ENCODE data around the gene SLC38A8.

Gene SLC38A8

DNA sequence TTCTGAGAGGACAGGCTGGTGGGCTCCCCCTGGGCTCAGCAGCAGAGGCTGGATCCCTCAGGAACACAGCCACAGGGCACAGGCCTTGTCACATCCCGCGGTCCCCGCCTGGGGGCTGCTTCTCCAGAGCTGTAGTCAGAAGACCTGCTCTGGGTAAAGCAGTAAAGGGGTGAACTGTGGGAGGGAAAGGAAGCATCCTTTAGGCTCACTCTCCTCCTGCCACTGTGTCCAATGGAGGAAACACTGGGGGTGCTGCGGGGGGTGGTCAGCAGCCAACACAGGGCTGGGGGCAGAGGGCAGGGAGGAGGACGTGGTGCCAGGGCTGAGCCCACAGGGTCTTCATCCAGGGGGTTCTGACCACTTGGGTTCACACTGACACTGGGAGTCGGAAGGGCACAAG lies 5.0 kb upstream of the SLC38A8 start:
- DNase-seq, result no peak

DNA sequence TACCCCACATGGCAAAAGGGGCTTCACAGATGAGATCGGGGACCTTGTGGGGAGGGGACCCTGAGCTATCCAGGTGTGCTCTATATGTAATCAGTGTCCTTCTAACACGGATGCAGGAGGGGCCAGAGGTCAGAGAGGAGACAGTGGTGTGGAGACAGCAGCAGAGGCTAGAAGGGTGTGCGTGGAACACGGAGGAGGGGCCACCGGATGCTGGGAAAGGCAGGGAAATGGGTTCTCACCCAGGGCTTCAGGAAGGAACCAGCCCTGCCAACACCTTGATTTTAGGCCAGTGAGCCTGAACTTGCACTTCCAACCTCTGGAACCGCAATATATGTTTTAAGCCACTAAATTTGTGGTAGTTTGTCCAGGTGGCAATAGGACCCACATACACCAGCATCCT lies 4.6 kb upstream of the SLC38A8 start:
- DNase-seq, result no peak

DNA sequence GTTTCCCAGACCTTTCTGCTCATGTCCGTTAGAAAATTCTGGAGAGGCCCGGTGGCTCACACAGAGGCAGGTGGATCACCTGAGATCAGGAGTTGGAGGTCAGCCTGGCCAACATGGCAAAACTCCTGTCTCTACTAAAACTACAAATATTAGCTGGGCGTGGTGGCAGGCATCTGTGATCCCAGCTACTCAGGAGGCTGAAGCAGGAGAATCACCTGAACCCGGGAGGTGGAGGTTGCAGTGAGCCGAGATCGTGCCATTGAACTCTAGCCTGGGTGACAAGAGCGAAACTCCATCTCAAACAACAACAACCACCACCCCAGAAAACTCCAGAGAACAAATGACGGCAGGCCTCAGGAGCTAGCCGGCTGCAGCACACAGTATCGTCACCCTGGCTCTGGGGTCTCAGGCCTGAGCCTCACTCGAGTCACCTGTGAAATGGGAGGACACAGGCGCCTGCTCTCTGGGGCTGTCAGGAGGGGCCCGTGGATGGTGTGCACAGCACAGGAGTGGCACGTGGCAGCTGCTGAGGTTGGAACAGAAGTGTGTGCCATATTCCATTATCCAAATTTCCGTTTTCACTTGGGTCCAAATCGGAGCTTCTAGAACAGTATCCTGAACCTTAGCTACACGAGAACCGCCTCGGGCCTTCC lies 3.3 kb upstream of the SLC38A8 start:
- DNase-seq, result no peak

DNA sequence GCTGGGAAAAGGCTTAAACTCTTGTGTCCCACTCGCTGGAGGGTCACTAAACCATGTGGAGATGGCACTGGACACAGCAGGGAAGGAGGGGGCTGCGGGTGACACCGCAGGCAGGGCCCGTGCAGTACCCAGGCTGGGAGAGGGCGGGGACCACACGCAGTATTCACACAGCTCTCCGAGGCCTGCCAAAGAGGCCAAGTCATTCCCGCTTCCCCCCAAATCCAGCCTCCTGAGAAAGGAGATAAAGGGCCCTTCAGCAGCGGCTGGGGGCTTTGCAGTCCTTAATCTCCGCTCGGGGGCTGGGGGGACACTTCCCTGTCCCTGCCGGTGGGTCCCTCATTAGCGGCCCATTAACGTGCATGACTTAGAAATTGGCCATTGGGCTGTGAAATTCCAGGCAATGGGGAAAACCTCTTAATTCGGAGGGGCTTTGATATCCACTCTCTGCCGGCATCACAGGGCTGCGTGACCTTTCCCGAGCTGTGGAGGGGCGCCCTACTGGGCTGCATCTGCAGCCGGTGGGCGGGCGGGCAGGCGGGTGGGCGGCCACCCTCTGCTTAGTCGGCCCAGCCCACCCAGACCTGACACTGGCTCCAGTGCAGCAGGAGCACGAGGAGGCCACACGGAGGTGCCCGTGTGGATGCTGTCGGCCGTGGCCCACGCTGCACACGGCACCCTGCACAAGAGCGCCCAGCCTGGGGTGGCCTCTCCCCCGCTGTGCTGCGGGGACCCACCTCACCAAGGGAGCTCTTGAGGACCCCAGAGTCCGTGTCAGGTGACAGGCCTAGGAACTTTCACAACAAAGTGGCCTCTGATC lies 2.6 kb upstream of the SLC38A8 start:
- DNase-seq, result no peak

DNA sequence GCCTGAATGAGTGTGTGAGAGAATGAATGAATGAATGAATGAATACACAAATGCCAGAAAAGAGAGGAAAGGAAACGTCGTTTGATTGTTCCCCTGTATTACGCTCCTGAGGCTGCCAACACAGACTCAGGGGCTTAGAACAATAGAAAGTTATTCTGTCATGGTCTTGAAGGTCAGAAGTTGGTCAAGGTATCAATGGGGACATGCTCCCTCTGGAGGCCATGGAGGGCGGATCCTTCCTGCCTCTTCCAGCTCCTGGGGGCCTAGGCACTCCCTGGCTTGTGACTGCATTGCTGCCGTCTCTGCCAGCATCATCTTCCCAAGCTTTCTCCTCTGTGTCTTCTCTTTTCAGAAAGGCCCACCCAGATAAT lies 1.5 kb upstream of the SLC38A8 start:
- DNase-seq, result no peak

DNA sequence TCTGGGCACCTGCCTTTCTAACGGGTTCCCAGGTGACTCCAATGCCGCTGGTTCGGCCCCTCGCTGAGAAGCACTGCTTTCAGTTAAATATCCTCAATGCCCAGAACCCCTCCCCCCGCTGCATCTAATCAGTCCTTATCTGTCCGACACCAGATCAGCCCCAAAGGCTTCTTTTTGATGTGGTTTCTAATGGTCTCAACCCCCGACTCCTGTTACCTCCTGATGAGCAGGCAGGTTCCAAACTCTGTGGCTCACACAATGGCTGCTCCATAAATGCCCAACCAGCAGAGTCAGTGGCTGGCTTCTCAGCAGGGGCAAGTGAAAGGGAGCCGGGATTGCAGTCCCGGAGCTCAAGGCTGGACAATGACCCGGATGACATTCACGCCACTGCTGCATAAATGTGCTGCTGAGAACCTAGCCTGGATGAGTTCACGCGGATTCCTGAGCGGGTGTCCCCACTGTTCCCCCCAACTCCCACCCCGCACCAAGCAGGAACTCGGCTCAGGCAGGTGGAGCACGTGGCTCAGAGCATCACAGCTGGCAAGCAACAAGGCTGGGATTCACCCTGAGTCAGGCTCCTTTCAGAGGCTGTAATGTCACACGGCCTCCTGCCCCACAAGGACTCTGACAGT lies 1.0 kb upstream of the SLC38A8 start:
- DNase-seq, result no peak

DNA sequence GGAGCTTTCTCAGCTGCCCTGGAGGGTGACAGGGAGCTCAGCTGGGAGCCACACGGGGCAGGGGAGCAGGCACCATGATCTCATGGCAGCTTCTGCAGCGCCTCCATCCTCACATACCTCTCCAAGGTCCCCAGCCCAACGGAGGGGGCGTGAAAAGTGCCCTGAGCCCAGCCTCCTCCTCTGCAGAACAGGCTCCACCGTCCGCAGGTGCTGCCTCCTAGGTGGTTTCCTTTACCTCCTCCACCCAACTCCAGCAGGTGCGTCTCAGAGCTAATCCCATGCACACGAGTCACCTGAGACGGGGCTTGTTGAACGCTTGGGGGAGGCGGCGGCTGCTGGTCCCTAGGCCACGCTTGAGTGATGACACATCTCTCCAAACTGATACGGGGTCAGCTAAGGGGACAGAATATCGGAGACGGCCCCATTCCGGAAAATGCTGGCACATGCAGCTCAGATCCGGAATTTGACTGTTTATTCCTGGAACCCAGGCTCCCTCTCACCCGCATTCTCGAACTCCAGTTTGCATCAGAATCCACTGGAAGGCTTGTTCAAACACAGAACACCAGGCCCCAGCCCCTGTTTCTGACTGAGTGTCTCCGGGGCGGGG lies 387 bp upstream of the SLC38A8 start:
- no peak for DNase-seq

DNA sequence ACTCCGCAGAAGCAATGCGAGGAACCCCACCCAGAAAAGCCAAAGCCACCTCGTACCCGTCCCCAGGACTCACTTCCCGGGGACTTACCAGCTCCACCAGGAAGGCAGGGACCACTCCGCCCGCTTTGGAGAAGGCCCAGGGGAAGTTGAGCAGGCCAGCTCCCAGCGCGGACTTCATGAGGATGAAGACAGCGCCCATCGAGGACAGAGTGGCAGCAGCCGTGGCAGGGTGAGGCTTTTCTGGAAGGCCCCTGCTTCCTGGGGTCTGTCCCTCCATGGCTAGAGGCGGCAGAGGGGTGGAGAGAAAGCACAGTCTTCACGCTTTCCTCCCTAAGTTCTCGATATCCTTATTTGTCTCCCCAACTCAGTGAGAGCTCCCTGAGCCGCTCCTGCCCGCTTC lies 714 bp downstream of the SLC38A8 start:
- no peak for DNase-seq

DNA sequence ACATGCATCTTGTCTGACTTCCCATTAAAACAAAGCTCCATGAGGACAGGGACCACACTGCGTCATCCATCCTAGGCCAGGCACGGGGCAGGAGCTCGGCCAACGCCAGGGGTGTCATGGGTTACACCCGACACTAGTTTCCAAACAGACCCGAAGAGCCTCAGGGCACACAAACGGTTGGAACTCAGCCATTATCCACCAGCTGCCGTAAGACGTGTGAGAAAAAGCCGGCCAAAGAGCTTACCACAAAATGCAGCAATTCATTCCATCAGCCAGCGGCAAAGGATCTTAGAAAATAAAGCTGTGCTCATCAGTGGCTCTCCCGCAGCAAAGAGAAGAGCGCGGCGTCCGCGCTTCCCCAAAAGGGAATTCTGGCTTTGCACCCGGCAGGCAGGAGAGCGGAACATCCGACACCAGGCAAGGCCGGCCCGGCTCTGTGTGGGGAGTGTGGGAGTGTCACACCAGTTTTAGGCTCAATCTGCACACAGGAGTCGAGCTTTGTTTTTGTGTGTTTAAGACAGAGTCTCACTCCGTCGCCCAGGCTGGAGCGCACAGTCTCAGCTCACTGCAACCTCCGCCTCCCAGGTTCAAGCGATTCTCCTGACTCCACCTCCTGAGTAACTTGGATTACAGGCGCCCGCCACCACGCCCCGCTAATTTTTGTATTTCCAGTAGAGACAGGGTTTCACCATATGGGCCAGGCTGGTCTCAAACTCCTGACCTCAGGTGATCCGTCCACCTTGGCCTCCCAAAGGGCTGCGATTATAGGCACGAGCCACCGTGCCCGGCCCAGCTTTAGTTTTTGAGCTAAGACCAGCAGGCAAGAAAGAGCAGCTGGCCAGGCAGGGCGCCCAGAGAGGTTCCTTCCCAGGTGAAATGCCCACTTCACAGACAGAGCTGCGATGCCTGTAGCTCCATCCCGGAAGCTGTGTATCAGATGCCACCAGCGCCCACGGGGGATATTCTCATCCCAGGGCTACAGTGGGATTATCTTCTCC lies 1.5 kb downstream of the SLC38A8 start:
- peak; percentile 62 for DNase-seq

DNA sequence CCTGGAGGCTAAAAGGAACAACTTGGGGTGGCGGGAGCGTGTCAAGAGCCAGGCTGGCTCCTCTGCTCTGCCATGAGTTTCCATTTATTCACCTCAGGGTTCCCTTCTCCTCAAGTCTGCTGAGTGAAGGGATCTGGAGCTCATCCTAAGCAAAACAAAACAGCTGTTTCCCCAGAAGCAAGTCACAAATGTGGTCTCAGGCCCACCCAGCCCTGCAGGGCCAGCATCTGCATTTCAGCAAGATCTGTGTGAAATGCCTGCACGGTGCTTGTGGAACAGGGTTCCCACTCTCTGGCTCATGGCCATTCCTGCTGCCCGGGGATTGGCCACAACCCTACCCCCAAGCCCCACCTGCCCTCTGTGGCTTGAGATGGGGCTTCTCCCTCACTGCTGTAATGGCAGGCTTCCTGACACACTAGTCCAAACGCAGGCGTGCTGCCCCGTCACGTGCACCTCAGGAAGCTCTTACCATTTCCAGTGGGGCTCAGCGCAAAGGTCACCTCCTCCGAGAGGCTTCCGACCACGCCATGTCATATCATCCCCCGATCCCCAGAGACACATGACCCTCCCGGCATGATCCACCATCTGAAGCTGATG lies 2.3 kb downstream of the SLC38A8 start:
- DNase-seq, result no peak

DNA sequence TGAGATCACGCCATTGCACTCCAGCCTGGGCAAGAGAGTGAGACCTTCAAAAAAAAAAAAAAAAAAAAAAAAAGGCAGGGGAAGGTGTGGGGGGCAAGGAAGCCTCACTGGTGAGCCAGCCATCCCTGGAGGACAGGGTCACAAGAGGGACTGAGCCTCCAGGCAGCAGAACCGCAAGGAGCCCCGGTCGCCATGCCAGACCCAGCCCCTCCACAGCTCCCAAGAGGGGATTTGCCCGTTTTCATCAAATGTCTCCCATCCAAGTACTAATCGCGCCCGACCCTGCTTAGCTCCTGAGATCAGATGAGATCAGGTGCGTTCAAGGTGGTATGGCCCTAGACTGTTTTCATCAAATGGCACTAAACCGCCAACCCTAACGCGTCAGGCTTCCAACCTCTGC lies 2.9 kb downstream of the SLC38A8 start:
- no peak for DNase-seq

DNA sequence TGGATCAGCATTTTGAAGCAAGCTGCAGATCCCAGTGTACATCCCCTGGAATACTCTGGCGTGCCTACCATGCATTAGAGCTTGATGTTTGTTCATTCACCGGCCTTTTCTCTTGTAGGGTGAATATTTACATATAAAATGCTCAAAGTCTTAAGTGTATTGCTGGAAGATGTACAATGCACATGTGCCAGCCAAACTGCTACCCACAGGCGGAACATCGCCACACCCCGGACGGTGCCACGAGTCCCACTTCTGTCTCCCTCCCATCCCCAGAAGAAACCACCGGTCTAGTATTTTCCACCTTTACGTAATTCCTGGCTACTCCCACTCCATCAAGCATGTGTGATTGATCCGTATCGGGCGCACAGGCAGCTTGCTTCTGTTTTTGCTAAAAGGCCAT lies 4.1 kb downstream of the SLC38A8 start:
- no peak for DNase-seq

DNA sequence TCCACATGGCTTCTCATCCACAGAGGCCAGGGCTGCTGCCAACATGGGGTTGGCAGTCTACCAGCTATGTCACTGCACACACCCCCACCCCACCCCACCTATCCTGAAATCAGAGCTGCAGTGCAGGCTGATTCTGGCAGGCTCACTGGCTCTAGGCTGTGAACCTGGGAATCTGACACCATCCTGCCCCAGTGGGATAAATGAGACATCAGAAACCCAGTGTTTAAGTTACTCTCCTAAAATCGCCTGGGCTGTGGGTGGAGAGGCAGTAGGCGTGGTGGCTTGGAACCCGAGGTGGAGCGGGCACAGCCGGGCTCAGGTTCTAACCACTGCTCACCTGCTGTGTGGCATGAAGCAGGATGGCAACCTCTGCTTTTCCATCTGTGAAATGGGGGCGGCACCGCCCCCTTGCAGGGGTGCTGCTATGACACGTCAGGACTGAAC lies 5.6 kb downstream of the SLC38A8 start:
- no peak for DNase-seq

DNA sequence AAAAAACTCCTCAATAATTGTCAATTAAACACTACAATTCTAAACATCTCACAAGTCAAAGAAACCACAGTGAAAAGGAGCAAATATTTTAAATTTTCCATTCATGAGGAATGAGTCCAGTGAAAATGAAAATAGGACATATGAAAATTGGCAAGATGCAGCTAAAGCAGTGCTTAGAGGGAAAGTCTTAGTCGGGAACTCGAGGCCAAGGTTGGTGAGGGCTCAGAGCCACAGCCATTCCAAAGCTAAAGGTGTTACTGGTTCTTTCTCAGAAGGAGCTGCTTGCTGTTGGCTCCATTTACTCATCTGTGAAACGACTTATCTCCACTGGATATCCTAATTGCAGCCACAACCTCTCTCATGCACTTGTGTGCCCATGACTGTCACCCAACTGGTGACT lies 6.5 kb downstream of the SLC38A8 start:
- no peak for DNase-seq

DNA sequence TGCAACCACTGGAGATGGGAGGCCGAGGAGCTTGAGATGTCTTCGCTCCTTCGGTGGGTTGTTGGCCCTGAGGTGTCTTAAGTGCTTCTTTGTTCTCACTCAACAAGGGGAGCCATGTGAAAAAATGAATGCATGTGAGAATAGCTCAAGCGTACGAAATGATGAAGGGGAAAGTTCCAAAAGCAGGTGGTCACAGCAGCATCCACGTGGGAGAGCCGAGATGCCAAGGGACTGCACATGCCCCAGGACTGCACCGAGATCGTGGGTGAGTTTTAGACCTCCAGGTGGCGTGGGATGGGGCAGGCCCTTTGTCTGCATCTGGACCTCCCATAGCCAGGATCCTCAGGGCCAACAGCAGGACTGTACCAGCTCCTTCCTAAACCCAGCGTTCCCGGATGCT lies 8.1 kb downstream of the SLC38A8 start:
- DNase-seq, result no peak

DNA sequence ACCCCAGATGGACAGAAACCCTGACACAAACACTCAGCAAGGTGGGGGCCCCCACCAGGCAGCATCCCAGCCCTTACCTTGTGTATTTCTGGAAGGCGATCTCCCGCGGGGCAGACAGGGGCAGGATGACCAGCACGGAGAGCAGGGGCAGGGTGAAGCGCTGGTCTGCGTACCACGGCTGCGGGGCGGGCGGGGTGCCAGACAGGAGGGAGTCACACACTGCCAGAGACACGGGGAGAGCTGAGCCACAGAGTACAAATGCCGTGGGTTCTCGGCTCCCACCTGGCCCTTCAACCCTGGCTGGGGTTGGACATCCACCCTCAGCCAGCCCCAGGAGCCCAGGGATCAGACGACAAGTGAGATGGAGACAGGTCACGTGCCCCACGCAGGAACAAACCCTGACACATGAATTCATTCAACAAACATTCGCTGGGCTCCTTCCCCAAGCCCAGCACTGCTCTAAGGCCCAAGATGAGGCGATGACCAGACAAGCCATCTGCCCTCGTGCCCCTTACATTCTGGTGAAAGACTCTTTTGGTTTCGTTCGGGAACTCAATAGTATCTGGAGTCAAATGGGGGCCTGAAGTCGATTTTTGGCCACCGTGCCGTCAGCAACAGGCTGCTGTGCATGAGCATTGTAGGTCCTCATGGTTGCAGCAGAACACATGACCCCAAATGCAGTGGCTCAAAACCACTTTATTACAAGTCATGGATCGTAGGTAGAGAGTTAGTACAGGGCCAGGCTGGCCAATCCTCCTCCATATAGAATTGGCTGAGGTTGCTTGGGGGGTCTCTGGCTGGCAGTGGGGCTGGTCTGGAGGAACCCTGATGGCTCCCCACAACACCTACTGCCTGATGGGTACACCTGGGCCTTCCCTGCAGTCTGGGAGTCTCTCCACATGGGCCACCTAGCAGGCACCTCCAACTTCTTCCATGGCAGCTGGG lies 9.1 kb downstream of the SLC38A8 start:
- no peak for DNase-seq

DNA sequence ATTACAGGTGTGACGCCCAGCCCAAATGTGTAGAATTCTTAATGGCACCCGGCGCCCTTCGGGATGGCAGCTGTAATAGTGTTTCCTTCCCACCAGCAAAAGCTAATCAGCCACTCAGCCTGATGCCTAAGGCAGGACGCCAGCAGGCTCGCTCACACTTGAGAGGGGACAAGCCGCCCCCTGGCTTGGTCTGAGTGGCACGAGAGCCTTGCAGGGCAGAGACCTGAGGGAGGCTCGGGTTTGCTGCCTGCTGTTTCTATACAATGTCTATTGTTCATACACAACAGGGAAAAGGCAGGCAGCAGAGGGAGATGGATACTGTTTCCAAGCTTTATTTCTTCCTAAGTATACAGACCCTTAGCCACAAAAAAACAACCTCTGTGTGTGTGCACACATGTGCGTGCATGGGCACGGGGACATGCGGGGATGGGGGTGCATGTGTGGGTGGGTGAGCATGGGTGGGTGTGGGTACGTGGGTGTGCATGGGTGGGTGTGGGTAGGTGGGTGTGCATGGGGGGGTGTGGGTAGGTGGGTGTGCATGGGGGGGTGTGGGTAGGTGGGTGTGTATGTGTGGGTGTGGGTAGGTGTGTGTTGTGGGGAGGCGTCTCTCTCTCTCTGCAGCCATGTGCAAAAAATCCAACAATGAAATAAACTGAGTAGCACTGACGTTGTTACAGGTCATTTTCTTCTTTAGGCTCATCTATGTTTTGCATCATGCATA lies 10.0 kb downstream of the SLC38A8 start:
- no peak for DNase-seq

DNA sequence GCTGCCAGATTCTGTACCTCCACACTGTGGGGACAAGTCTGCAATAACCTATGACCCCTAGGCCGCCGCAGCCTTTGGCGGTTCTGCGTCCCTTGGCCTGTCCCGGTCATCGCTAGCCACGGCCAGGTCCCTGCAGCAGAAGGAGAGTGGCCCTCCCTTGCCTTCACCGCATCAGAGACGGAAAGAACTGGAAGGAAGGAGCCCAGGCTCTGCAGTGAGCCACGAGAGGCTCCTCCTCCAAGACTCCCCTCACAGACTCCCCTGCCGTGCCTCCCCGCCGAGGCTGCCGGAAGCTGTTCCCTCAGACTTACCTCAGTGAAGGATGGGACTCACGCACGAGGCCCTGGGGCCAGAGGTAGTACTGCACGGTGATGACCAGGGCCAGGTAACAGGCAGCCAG lies 11.0 kb downstream of the SLC38A8 start:
- no peak for DNase-seq

DNA sequence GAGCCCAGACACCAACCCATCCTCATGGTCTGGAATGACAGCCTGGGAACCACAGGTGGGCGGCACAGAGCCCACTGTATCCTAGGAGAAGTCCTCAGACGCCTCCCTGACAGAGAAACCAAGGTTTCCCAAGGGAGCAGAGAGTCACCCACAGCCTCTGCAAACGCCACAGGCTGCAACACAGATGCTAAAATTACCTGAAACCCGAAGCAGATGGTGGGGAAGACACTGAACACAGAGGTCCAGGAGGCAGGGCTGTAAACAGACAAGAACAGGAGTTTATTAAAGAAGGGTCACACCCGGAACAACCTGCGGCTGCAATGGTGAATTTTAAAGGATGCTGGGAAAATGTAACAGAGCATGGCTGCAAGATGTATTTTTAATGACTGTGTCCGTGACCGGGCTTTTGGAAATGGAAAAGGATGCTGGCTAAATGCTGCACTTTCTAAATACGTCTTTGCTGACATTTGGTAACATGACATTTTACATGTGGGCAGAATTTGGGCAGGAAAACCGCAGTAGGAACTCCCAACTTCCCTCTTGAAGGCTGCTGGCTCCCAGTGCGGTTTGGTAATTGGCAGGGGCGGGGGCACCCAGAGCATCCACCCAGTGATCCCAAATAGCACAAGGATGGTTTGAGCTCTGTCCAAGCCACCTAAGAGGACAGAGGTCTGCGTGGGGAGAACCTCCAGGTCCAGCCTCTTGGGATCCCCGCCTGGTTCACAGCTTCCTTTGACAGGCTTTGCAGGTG lies 13.1 kb downstream of the SLC38A8 start:
- DNase-seq, result peak; percentile 62

Measured in left hindlimb (tissue), 1 donor.